Renal cortex interstitium (tissue), 11 donors: Measurements from ENCODE around the gene CNOT1. TPM values are rescaled to one million over a fixed set of nuclear protein-coding genes. Genes with fewer than 3 reads are reported as not detected.
"Not testable (repeated sequence)": the region's sequence is repeated elsewhere in the genome, so short reads cannot be mapped to it uniquely, and the experiment has no call there.

Source experiments
- DNase-seq, 11 donors: peaks; one replicate each; pipeline ENCODE4 v3.0.0-alpha.2; 2013; ENCODE audit warnings: low read depth in 9 of 11, low spot score in 4 of 11; ENCODE audit errors: extremely low read depth in 1 of 11
- polyA plus RNA-seq, 3 donors: library from polyadenylated mRNA; unstranded; fragments of 120-200 nt; gene quantifications; one replicate each; pipeline ENCODE4 v1.2.1, GENCODE V29; 2013; ENCODE audit not compliant: insufficient read length in 3 of 3

The CNOT1 gene
- polyA plus RNA-seq, 3 donors = 187 to 204 (median 194) TPM

DNA sequence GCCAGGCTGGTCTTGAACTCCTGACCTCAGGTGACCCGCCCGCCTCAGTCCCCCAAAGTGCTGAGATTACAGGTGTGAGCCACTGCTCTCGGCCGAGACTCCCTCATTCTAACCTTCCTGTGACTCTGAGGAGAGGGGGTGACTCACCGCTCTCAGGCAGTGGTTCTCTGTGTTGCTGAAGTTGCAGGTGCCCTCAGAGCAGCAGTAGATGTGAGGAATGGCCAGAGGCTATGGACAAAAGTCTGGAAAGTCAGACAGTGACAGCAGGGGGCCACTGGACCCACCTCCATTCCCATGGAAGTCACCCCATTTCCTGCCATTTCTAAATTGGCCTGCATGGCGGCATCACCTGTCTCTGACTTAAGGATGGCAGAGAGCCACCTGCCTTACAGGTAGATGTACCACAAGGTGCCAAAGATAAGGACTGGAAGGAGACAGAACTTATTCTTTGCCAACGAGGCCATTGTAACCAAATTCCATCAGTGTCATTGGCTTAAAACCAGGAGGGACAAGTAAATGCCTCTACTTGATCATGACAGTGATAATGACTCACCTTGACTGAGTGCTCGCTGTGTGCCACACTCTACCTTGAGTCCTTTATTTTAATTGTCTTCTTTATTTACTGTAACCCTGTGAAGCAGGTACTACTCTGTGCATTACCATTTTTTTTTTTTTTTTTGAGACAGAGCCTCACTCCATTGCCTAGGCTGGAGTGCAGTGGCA, 15.3 kb upstream of the CNOT1 start:
- no peak for DNase-seq

DNA sequence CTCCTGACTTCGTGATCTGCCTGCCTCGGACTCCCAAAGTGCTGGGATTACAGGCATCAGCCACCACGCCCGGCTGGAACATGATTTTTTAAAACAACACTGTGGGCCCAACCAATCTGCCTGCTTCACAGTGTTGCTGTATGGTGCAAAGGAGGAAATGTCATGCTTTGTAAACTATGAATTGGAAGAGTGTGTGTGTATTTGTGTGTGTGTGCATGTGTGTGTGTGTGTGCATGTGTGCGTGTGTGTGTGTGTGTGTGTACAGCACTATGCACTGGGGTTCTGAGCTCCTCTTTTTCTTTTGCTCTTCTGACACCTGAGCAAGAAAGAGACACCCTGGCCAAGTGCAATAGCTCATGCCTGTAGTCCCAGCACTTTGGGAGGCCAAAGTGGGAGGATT, 14.5 kb upstream of the CNOT1 start:
- DNase-seq = no peak

DNA sequence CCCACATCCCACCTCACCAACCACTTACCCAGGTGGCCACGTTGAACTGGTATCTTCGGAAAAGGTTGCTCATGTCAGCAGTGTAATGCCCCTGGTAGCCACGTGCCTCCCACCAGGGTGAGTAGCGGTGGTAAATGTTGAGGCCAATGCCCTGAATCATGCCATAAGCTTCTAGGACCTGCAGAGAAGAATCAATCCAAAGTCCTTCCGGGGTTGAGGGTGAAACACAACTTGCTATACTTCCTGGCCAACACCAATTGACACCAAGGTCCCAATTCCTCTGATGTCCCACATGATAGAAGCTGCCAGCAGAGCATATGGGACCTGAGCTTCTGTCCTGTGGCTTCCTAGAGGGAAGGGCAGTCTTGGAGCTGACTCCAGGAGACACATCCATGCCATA, 11.3 kb upstream of the CNOT1 start:
- no peak for DNase-seq

DNA sequence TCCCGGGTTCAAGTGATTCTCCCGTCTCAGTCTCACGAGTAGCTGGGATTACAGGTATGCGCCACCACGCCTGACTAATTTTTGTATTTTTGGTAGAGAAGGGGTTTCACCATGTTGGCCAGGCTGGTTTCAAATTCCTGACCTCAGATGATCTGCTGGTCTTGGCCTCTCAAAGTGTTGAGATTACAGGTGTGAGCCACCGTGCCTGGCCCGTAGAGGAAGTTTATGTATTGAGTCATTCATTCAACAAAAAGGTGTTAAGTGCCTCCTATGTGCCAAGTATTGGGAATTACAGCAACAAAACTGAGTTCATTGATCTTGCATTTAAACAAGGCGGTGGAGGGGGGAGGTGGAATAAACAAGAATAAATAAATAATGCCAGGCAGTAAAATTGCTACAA, 10.2 kb upstream of the CNOT1 start:
- DNase-seq = no peak

- DNase-seq = no peak
Measured at GRCh38 chr16:58639230-58639629, 9.6 kb upstream of the CNOT1 start.

DNA sequence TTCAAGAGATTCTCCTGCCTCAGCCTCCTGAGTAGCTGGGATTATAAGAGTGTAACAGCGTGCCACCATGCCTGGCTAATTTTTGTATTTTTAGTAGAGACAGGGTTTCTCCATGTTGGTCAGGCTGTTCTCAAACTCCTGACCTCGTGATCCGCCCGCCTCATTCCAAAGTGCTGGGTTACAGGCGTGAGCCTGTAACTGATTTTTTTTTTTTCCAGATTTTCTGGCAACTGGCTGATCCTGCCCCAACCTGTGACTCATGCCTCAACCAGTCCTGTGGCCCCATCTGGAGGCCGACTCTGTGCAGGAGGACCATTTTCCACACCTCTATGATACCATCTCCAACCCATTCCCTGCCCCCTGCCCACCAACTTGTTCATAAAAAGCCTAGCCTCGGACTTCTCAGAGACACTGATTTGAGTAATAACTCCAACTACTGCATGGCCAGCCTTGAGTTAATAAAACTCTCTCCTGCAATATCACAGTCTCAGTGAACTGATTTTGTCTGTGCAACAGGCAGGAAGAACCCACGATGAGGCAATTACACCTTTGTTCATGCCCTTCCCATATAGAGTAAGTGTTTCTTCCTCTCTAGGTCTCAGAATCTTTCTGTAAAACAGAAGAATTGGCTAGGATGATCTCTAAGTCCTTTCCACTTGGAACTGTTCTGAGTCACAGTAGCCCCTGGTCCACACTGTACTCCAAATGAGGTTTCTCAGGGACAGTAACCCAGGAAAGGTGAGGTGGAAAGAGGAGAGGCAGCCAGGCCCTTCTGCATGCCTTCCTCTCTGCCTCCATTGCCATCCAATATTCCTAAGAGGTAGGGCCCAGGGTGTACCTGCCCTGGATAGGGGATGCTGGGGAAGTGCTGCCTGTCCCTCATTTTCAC, 8.8 kb upstream of the CNOT1 start:
- no peak for DNase-seq

- DNase-seq = not testable (repeated sequence)
Measured at GRCh38 chr16:58637021-58637420, 7.4 kb upstream of the CNOT1 start.

DNA sequence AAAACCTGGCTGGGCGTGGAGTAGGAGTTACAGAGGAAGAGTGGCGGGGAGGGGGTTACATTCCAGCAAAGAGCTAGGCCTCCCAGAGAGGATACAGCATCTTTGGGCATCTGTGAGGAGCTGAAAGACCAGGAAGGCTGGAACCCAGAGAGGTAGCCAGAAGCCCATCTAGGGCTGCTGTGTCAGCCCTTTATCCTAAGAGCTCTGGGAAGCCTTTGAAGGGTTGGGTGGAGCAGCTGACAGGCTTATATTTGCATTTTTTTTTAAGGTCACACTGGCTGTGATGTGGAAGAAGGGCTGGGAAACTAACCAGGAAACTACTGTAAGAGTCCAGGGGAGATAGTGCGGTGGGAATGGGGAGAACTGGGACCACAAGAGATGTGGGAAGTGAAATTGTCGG, 6.8 kb upstream of the CNOT1 start:
- DNase-seq = no peak

GRCh38 chr16:58635502-58635901, 5.9 kb upstream of the CNOT1 start:
- no peak for DNase-seq

- no peak for DNase-seq
Measured at GRCh38 chr16:58634265-58634802, 4.7 kb upstream of the CNOT1 start.

- peak in 9 of 11 donors; percentile 4 to 40 (median 23) for DNase-seq
Measured at GRCh38 chr16:58628845-58629732, 537 bp downstream of the CNOT1 start.

GRCh38 chr16:58624209-58624608, 5.4 kb downstream of the CNOT1 start:
- DNase-seq = no peak

GRCh38 chr16:58620396-58620795, 9.2 kb downstream of the CNOT1 start:
- DNase-seq = no peak

GRCh38 chr16:58615280-58615679, 14.3 kb downstream of the CNOT1 start:
- no peak for DNase-seq

DNA sequence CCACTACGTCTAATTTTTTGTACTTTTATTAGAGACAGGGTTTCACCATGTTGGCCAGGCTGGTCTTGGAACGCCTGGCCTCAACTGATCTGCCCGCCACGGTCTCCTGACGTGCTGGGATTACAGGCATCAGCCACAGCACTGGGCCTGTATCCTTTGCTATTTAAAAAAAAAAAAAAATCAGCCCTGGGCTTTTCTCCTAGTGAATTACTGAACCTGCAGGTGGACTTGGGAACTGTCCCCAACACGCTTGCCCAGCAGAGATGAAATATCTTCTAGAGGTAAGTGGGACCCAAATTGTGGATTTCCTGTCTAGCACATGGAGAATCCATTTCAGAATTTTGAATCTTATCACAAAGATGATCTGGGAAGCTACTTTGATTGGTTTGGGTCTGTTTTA, 14.8 kb downstream of the CNOT1 start:
- DNase-seq = no peak

DNA sequence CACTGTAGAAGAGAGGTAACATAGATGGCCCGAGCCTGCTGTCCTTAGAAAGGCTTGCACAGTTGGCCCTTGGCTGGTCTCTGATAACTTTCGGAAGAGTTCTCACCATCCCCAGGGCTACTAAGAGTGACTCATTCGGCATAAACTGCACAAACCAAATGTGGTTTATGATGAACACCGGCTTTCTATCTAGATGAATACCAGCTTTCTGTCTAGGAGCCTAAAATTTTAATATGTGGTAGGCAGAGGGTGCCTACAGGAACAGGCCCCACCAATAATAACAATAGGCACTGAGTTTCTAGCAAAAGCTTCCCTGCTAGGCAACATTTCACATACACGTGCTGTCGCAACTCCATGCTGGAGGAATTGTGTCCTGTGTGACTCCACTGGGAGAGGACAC, 15.4 kb downstream of the CNOT1 start:
- DNase-seq = no peak

- DNase-seq = not testable (repeated sequence)
Measured at GRCh38 chr16:58612965-58613364, 16.7 kb downstream of the CNOT1 start.

DNA sequence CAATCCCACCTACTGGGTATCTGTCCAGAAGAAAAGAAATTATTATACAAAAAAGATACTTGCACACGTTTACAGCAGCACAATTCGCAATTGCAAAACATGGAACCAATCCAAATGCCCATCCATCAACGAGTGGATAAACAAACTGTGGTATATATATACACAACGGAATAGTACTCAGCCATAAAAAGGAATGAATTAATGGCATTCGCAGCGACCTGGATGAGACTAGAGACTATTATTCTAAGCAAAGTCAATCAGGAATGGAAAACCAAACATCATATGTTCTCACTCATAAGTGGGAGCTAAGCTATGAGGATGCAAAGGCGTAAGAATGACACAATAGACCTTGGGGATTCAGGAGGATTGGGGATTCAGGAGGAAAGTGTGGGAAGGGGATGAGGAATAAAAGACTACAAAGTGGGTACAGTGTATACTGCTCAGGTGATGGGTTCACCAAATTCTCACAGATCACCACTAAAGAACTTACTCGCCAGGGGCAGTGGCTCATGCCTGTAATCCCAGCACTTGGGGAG, 21.0 kb downstream of the CNOT1 start:
- DNase-seq = no peak

GRCh38 chr16:58605562-58605961, 24.1 kb downstream of the CNOT1 start:
- no peak for DNase-seq
